ENCODE results near the gene SLC25A24.

- no peak for TF ChIP-seq POLR2A (IDR thresholded peaks at IDR 0.05)
- TF ChIP-seq CTCF (IDR thresholded peaks at IDR 0.05): no peak
Observed at GRCh38 chr1:108211014-108211413, 10.9 kb upstream of the SLC25A24 start.

Measured in uterus (tissue), 2 donors.